Hepatocyte (in vitro differentiated cells): ENCODE results near the gene SUB1. TPM values are rescaled to one million over a fixed set of nuclear protein-coding genes. Genes with fewer than 3 reads are reported as not detected.
A peak's percentile ranks its signal among the peaks of the same experiment; 100 is the strongest.

Experiments
- DNase-seq: peaks from one replicate; pipeline ENCODE4 v3.0.0-alpha.2; 2016; ENCODE audit warnings: low spot score
- H2AFZ ChIP-seq: fragments of 200-600 bp; sonication (generic); 2 replicates; pipeline ENCODE4 v1.6.0; 2016; ENCODE audit warnings: antibody characterized with exemption, mild to moderate bottlenecking
- H3K27ac ChIP-seq: fragments of 200-600 bp; sonication (generic); 2 replicates; pipeline ENCODE4 v1.5.1; 2016; ENCODE audit warnings: mild to moderate bottlenecking
- H3K27me3 ChIP-seq: fragments of 200-600 bp; sonication (generic); 2 replicates; pipeline ENCODE4 v1.6.1; 2016
- H3K36me3 ChIP-seq: fragments of 200-600 bp; sonication (generic); replicated peaks from 2 replicates; pipeline ENCODE4 v1.5.1; 2016; ENCODE audit warnings: low read depth; ENCODE audit not compliant: insufficient read depth
- H3K4me1 ChIP-seq: fragments of 200-600 bp; sonication (generic); 2 replicates; pipeline ENCODE4 v1.5.1; 2016; ENCODE audit warnings: mild to moderate bottlenecking, moderate library complexity; ENCODE audit not compliant: insufficient read depth
- H3K4me2 ChIP-seq: fragments of 200-600 bp; sonication (generic); 2 replicates; pipeline ENCODE4 v1.6.0; 2016
- H3K4me3 ChIP-seq: fragments of 200-600 bp; sonication (generic); 2 replicates; pipeline ENCODE4 v1.5.1; 2016; ENCODE audit warnings: mild to moderate bottlenecking
- H3K79me2 ChIP-seq: fragments of 200-600 bp; sonication (generic); 2 replicates; pipeline ENCODE4 v1.6.0; 2017; ENCODE audit warnings: mild to moderate bottlenecking
- H3K9me2 ChIP-seq: fragments of 200-600 bp; sonication (generic); replicated peaks from 2 replicates; pipeline ENCODE4 v1.6.0; 2017; ENCODE audit warnings: mild to moderate bottlenecking; ENCODE audit not compliant: insufficient read depth
- H3K9me3 ChIP-seq: fragments of 200-600 bp; sonication (generic); 2 replicates; pipeline ENCODE4 v1.5.1; 2016; ENCODE audit warnings: low read depth, mild to moderate bottlenecking
- H4K20me1 ChIP-seq: fragments of 200-600 bp; sonication (generic); 2 replicates; pipeline ENCODE4 v1.6.0; 2016; ENCODE audit warnings: mild to moderate bottlenecking; ENCODE audit not compliant: insufficient read depth, poor library complexity, severe bottlenecking
- CTCF ChIP-seq: fragments of 200-600 bp; sonication (generic); IDR thresholded peaks from 2 replicates; pipeline ENCODE4 v1.5.1; 2016; ENCODE audit warnings: antibody characterized with exemption, mild to moderate bottlenecking; ENCODE audit not compliant: poor library complexity
- EZH2 ChIP-seq: fragments of 200-600 bp; sonication (generic); IDR thresholded peaks from 2 replicates; pipeline ENCODE4 v1.6.1; 2016; ENCODE audit warnings: antibody characterized with exemption, mild to moderate bottlenecking, borderline replicate concordance
- EZH2phosphoT487 ChIP-seq: fragments of 200-600 bp; sonication (generic); IDR thresholded peaks from one replicate; pipeline ENCODE4 v1.6.1; 2018; ENCODE audit warnings: antibody characterized with exemption, mild to moderate bottlenecking, low read depth, moderate library complexity; ENCODE audit not compliant: unreplicated experiment, severe bottlenecking
- WGBS: methylation state at CpG from one replicate; pipeline ENCODE4 v1.1.6; 2016; ENCODE audit warnings: low lambda C conversion rate; ENCODE audit errors: missing lambda C conversion rate; 5-methylcytosine and 5-hydroxymethylcytosine counted together
- polyA plus RNA-seq: library from polyadenylated mRNA; unstranded; fragments of >200 nt; fragmentation: Nextera tagmentation; extraction: Ambion mirVana; gene quantifications from 2 replicates; pipeline ENCODE4 v1.2.1, GENCODE V29; 2016
- total RNA-seq: library from RNA; depleted of rRNA; stranded (reverse); fragments of >200 nt; gene quantifications from 2 replicates; pipeline ENCODE4 v1.2.3, GENCODE V29; 2014

Gene SUB1
- total and polyA plus RNA-seq, 2 experiments from 2014 or later, result 340 to 394 TPM

- Histone ChIP-seq H3K9me2 (no peaks in the 10 kb centered on the region), H3K4me3 (no peak overlapping the region), H3K27ac (no peak overlapping the region), H3K79me2 (no peaks in the 10 kb centered on the region), H3K4me2 (no peak overlapping the region), H3K27me3 (no peaks in the 10 kb centered on the region), H2AFZ (no peak overlapping the region), H3K4me1 (no peaks in the 10 kb centered on the region), H3K36me3 (no peaks in the 10 kb centered on the region), H3K9me3 (no peaks in the 10 kb centered on the region), H4K20me1 (no peaks in the 10 kb centered on the region)
- TF ChIP-seq EZH2, result no peak
- DNase-seq, result no peak
Measured at GRCh38 chr5:32559921-32560320, 25.4 kb upstream of the SUB1 start.

GRCh38 chr5:32562056-32562455, 23.3 kb upstream of the SUB1 start:
- H3K4me1 ChIP-seq, result no peaks in the 10 kb centered on the region
- no peak overlapping the region for H3K4me2 ChIP-seq
- no peak overlapping the region for H3K27ac ChIP-seq
- DNase-seq, result no peak
- no peak for TF ChIP-seq CTCF
- no peak for TF ChIP-seq EZH2phosphoT487
- no peak for TF ChIP-seq EZH2
- H3K36me3 ChIP-seq, result no peaks in the 10 kb centered on the region
- no peak overlapping the region for H3K4me3 ChIP-seq
- no peaks in the 10 kb centered on the region for H3K9me3 ChIP-seq
- H2AFZ ChIP-seq, result no peak overlapping the region
- no peaks in the 10 kb centered on the region for H3K9me2 ChIP-seq
- no peaks in the 10 kb centered on the region for H4K20me1 ChIP-seq
- WGBS, result 89% methylated on average over 2 of the region's 2 CpGs
- H3K27me3 ChIP-seq, result no peaks in the 10 kb centered on the region
- H3K79me2 ChIP-seq, result no peaks in the 10 kb centered on the region

- Histone ChIP-seq H3K4me3 (no peak overlapping the region), H3K79me2 (no peaks in the 10 kb centered on the region), H3K27ac (no peak overlapping the region), H4K20me1 (no peaks in the 10 kb centered on the region), H3K36me3 (no peaks in the 10 kb centered on the region), H3K9me2 (no peaks in the 10 kb centered on the region), H3K9me3 (no peaks in the 10 kb centered on the region), H2AFZ (no peak overlapping the region), H3K27me3 (no peaks in the 10 kb centered on the region), H3K4me2 (no peak overlapping the region), H3K4me1 (no peaks in the 10 kb centered on the region)
- TF ChIP-seq CTCF, result no peak
- no peak for TF ChIP-seq EZH2phosphoT487
- no peak for TF ChIP-seq EZH2
- no peak for DNase-seq
Measured at GRCh38 chr5:32562843-32563242, 22.5 kb upstream of the SUB1 start.

- Histone ChIP-seq H3K27ac (peak overlapping the region; percentile 51), H3K4me1 (no peaks in the 10 kb centered on the region), H4K20me1 (no peaks in the 10 kb centered on the region), H3K4me3 (no peak overlapping the region), H3K79me2 (no peaks in the 10 kb centered on the region), H3K9me2 (no peaks in the 10 kb centered on the region), H3K27me3 (no peaks in the 10 kb centered on the region), H3K9me3 (no peaks in the 10 kb centered on the region), H2AFZ (no peak overlapping the region), H3K36me3 (no peaks in the 10 kb centered on the region), H3K4me2 (no peak overlapping the region)
- TF ChIP-seq EZH2phosphoT487 (no peak), CTCF (no peak), EZH2 (no peak)
- no peak for DNase-seq
- 90% methylated on average over 2 of the region's 2 CpGs for WGBS
Measured at GRCh38 chr5:32563614-32564013, 21.7 kb upstream of the SUB1 start.
